GM21367 (cell line): Measurements from ENCODE around the gene PEX11A.

Experiments
- ATAC-seq: cut with Tn5 transposase; IDR thresholded peaks from one replicate; pipeline ENCODE4 v1.9.1; 2021; ENCODE audit not compliant: unreplicated experiment

PEX11A gene

GRCh38 chr15:89657686-89658200, 32.8 kb downstream of the PEX11A start:
- no peak for ATAC-seq

GRCh38 chr15:89656116-89656815, 34.3 kb downstream of the PEX11A start:
- no peak for ATAC-seq

- ATAC-seq = no peak
These were observed 35.4 kb downstream of the PEX11A start, which contains the start of gene KIF7 for GRCh38 chr15:89654847-89655805. Gene KIF7 (minus strand): TSS chr15:89655467. CDS start chr15:89652930, 2,537 bp downstream.

GRCh38 chr15:89654301-89654761, 36.2 kb downstream of the PEX11A start:
- ATAC-seq = no peak

DNA sequence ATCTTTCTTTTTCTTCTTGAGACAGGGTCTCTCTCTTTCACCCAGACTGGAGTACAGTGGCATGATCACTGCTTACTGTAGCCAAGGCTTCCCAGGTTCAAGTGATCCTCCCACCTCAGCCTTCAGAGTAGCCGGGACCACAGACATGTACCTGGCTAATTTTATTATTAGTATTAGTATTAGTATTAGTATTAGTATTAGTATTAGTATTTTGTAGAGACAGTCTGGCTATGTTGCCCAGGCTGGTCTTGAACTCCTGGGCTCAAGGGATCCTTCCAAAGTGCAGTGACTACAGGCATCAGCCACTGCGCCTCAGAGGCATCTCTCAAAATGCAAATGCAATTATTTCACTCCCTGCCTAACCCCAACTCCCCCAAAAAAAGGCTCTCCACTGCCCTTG, 37.0 kb downstream of the PEX11A start:
- ATAC-seq = no peak

DNA sequence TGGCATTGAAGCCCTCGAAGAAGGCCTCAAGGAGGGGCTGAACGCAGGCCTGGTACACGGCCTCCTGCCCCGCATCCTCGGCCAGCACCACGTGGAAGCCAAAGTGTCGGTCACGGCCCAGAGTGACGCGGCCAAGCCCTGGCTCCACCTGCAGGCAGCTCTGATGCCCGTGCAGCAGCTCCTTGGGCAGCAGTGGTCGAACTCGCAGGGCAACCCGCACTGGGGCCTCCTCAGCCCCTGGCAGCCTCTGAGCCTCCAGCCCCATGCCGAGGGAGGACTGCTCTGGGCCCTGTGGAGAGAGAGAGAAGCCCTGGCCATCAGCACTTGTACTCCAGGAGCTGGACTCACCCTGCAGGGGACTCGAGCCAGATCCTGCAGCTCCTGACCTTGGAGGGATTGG, 37.9 kb downstream of the PEX11A start:
- no peak for ATAC-seq

- ATAC-seq = no peak
These were observed 38.4 kb downstream of the PEX11A start for GRCh38 chr15:89652131-89652530.

DNA sequence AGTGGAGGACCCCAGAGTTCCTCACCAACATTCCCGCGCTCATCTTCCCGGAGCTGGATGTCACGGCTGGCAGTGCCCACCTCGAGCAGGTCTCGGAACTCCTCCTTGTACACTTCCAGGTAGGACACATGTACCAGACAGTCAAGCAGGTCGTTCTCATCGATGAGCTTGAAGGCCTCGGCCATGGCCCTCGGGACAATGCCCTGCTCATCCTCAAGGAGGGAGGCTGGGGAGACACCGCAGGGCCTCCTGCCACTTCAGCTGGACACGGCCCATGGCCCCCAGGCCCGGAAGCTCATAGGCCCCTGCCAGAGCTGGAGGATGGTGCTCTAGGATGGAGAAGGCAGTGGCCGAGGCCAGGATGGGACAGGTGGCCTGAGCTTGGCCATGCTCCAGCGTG, 40.8 kb downstream of the PEX11A start:
- ATAC-seq = no peak

- ATAC-seq = no peak
These were observed 41.4 kb downstream of the PEX11A start for GRCh38 chr15:89649013-89649625.

- ATAC-seq = no peak
These were observed 42.2 kb downstream of the PEX11A start for GRCh38 chr15:89648106-89649012.

DNA sequence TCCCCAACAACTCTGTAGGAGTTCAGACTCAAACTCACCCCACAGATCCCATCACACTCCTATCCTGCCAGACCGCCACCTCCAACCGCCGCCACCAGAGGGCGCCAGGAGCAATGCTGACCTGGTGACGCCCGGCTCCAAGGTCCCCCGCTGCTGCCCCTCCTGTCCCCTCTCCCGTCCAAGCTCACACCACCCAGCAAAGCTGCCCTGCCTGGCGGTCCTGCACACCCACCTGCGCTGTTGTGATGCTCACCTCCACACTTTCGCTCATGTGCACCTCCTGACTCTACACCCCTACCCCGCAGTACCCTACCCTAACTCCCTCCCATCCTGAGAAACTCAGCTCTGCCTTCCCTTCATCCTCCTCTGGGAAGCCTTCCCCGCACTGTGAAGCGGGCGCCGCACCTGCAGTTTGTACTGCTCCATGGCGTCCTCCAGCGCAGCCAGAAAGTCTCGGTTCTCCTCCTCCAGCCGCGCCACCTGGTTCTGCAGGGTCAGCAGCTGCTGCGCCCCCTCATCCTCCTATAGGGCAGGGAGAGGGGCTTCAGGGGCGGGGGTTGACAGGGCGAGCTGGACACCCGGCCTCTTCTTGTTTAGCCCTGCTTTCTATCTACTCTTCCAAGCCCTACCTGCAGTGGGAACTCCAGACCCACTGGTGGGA, 43.2 kb downstream of the PEX11A start:
- ATAC-seq = no peak

GRCh38 chr15:89646416-89647141, 44.0 kb downstream of the PEX11A start:
- no peak for ATAC-seq

GRCh38 chr15:89645680-89646079, 44.9 kb downstream of the PEX11A start:
- ATAC-seq = no peak

GRCh38 chr15:89642106-89642505, 48.4 kb downstream of the PEX11A start:
- ATAC-seq = no peak

GRCh38 chr15:89641053-89641452, 49.5 kb downstream of the PEX11A start:
- no peak for ATAC-seq

- ATAC-seq = no peak
These were observed 50.3 kb downstream of the PEX11A start for GRCh38 chr15:89640245-89640644.

- no peak for ATAC-seq
These were observed 57.0 kb downstream of the PEX11A start for GRCh38 chr15:89633585-89633984.

GRCh38 chr15:89632563-89633430, 57.8 kb downstream of the PEX11A start:
- ATAC-seq = no peak
